Kidney epithelial cell (primary cell): Measurements from ENCODE around the gene SPTB. TPM values are rescaled to one million over a fixed set of nuclear protein-coding genes. Genes with fewer than 3 reads are reported as not detected.
A peak's percentile ranks its signal among the peaks of the same experiment; 100 is the strongest.

ENCODE experiments used
- DNase-seq: peaks from one replicate; pipeline ENCODE4 v3.0.0-alpha.2; 2010; ENCODE audit warnings: low read depth
- H3K27me3 ChIP-seq: 2 replicates; pipeline ENCODE4 v1.6.0; 2011; ENCODE audit warnings: low read length; ENCODE audit not compliant: control insufficient read depth, insufficient read depth
- H3K36me3 ChIP-seq: 2 replicates; pipeline ENCODE4 v1.5.1; 2011; ENCODE audit warnings: low read length; ENCODE audit not compliant: control insufficient read depth, insufficient read depth
- H3K4me3 ChIP-seq: 2 replicates; pipeline ENCODE4 v1.5.1; 2011; ENCODE audit warnings: low read depth, mild to moderate bottlenecking, control low read depth, low read length
- total RNA-seq: library from RNA; depleted of rRNA; stranded (reverse); fragments of >200 nt; gene quantifications from 2 replicates; pipeline ENCODE4 v1.2.3, GENCODE V29; 2015
- TF ChIP-seq, protein P1 (sequence below): IDR thresholded peaks from 2 replicates; pipeline ENCODE4 v1.5.1; 2011; ENCODE audit warnings: mild to moderate bottlenecking, moderate library complexity, low read length, control low read depth, inconsistent platforms; ENCODE audit not compliant: insufficient read depth, poor library complexity, severe bottlenecking

SPTB gene
- total RNA-seq, 1 donor from 2014 or later: 0.54 TPM

DNA sequence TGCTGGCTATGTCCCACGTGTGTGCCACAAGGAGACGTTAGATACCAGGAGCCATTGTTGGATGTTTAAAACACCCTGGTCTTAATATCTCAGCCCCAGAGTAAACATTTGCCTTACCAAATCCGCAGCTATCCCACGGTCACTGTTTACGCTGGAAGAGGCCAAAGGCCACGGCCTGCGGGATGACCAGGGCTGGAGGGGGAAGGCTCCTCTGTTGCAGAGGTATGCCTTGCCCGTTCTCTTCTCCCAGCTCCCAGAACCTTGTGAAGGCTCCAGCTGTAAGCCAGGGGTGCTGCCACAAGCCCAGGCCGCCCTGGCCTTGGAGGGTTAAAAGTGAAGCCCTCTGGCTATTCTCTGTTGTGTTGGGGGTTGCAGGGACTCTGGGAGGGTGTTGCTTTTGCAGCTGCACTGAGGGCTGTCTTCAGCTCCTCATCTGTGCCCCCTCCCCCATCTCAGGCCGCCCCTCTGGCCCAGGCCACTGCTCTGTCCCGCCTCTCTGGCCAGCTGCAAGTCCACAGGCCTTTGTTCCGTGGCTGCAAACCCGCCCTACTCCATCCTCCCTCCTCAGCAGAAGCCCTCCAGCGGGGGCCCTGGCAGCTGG is 173.0 kb downstream of the SPTB start:
- DNase-seq: no peak
- peak overlapping the region; percentile 77 for H3K4me3 ChIP-seq
- TF ChIP-seq, protein P1, sequence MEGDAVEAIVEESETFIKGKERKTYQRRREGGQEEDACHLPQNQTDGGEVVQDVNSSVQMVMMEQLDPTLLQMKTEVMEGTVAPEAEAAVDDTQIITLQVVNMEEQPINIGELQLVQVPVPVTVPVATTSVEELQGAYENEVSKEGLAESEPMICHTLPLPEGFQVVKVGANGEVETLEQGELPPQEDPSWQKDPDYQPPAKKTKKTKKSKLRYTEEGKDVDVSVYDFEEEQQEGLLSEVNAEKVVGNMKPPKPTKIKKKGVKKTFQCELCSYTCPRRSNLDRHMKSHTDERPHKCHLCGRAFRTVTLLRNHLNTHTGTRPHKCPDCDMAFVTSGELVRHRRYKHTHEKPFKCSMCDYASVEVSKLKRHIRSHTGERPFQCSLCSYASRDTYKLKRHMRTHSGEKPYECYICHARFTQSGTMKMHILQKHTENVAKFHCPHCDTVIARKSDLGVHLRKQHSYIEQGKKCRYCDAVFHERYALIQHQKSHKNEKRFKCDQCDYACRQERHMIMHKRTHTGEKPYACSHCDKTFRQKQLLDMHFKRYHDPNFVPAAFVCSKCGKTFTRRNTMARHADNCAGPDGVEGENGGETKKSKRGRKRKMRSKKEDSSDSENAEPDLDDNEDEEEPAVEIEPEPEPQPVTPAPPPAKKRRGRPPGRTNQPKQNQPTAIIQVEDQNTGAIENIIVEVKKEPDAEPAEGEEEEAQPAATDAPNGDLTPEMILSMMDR: no peak
- no peaks in the 10 kb centered on the region for H3K36me3 ChIP-seq
- H3K27me3 ChIP-seq: no peaks in the 10 kb centered on the region

DNA sequence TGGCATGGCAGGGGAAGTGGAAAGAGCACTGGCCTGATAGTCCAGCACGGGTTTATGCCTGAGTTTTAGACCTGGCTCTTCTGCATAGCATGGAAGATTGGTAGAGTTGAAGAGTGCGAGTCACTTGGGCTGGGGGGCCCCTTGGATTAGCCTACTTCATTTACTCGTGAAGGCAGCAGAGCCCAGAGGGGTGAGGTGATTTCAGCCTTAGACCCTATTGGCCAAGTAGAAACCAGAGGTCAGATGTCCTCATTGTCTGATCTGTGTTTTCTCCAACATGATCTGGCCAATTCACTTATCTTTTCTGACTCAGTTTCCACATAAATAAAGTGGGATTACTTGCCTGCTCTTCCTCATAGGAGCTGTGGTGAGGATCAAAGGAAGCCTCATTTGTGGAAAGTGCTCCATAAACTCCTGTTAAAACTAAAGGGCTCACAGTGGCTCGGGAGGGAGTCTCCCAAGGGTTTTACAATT is 173.6 kb downstream of the SPTB start:
- TF ChIP-seq, protein P1: no peak
- no peak for DNase-seq
- Histone ChIP-seq H3K36me3 (no peaks in the 10 kb centered on the region), H3K27me3 (no peaks in the 10 kb centered on the region), H3K4me3 (peak overlapping the region; percentile 77)

DNA sequence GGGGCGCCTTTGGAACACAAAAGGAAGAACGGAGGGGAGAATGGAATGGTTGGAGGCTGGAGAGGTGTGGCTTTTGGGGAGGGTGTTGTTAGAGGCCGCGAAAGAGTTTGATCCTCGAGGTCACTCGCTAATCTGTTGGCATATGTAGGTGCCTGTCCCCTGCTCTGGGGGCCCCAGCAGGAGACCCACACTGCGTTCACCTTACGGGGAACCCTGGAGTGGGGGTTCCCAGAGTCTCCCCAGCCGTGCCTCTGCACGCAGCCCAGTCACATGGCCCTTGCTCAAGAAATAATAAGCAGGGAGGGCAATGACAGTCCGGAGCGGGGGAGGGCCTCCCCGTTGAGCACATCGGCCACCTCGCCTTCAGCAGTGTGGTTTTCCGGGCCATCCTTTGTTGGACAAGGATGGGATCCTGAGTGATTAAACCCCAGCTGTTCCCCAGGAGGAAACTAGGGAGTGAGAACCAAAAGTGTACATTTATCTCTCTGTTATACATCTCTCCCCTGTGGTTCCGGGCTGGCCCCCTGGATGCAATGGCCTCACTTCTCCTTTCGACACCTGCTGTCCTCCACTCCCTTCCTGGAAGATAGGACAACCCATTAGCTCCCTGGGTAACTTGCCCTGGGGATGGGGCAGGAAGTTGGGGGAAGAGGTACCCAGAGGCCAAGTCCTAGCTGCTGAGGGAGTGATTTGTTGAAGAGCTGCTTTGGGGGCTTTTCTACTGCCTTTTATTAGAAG is 174.2 kb downstream of the SPTB start:
- TF ChIP-seq, protein P1: no peak
- H3K4me3 ChIP-seq: peak overlapping the region; percentile 77
- H3K27me3 ChIP-seq: no peaks in the 10 kb centered on the region
- H3K36me3 ChIP-seq: no peaks in the 10 kb centered on the region
- no peak for DNase-seq

DNA sequence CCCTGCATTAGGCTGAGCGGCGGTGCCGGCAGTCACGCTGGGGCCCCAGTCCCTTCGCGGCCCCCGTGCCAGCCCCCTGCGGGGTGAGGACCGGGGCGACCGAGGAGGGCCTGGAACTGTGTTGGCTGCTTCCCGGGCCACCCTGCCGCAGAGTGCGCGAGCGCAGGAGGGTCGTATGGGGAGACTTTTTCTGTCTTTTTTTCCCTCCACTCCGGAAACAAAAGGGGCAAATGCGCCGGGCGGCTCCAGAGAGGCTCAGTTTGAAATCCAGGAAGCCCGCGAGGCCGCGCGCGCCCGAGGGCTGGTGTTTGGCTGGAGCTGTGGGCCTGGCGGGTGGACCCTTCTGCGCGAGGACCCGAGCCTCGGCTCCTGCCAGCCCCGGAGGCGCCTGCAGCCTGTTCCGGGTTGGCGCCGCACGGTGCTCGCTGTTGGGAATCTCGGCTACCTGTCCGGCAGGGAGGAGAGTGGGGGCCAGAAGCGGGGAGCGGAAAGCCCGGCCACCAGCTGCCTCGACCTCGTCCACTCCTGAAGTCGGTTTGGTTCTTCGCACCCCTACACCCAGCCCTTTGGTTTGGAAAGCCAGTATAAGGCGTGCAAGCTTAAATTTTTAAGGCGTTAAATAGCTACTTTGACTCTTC is 174.8 kb downstream of the SPTB start:
- TF ChIP-seq, protein P1: no peak
- Histone ChIP-seq H3K4me3 (peak overlapping the region; percentile 77), H3K27me3 (no peaks in the 10 kb centered on the region), H3K36me3 (no peaks in the 10 kb centered on the region)
- no peak for DNase-seq

DNA sequence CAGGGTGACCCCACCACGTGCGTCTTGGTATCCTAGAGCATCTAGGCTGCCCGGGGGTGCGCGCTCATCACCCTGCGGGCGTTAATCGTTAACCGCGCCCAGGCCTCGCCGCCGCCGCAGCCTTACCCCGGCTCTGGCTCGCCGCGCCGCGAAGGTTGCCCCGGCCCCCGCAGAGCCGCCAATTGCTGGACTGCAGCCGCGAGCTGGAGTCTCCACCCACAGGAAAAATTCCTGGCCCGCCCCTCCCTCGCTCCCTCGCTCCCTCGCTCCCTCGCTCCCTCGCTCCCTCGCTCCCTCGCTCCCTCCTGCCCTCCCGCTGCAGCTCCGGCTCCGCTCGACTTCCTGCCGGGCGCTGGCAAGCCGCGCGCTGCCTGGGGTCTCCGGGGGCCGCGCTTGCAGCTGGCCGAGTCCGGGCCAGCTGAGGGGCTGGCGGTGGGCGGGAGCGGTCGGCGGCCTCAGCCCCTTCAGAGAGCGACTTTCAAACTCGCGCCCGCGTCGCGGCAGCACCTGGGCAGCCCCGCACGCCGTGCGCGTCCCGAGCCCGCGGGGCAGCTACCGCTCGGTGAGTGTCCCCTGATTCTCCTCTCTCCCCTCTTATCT is 175.5 kb downstream of the SPTB start, which contains the start of gene PLEKHG3:
Gene PLEKHG3, plus strand, starts transcription at position 282 of the 600 bp plus-strand sequence. CDS start 23,208 bp downstream, outside the sequence.
- DNase-seq: no peak
- no peaks in the 10 kb centered on the region for H3K27me3 ChIP-seq
- no peaks in the 10 kb centered on the region for H3K36me3 ChIP-seq
- H3K4me3 ChIP-seq: peak within 1 kb of the TSS; percentile 77
- TF ChIP-seq, protein P1: no peak
